ENCODE data around the gene CYGB. TPM values are rescaled to one million over a fixed set of nuclear protein-coding genes. Genes with fewer than 3 reads are reported as not detected.
"Not testable (repeated sequence)": the region's sequence is repeated elsewhere in the genome, so short reads cannot be mapped to it uniquely, and the experiment has no call there.

The CYGB gene
- total RNA-seq, 4 donors from 2014 or later = 1.3 to 12.8 (median 6.9) TPM

GRCh38 chr17:76536511-76537287 is 810 bp downstream of the CYGB start:
- DNase-seq = no peak
- intact Hi-C loops (cut with DNase I) = no loop called here
- peak overlapping the region; percentile 32 to 87 (median 70) for H3K27ac ChIP-seq
- WGBS, 2 donors = 81 to 89% methylated on average over 7 to 12 of the region's 25 CpGs
- no peaks in the 10 kb centered on the region for H3K9me3 ChIP-seq
- H3K27me3 ChIP-seq = peaks cover 0 to 47% (median 3%) of the 10 kb centered on the region in 4 donors
- H3K4me3 ChIP-seq = peak overlapping the region; percentile 15 to 67 (median 47)
- TF ChIP-seq POLR2A (IDR thresholded peaks at IDR 0.05) (no peak), CTCF (IDR thresholded peaks at IDR 0.05) (no peak)
- no peaks in the 10 kb centered on the region for H3K36me3 ChIP-seq
- H3K4me1 ChIP-seq = peaks cover 16 to 77% (median 25%) of the 10 kb centered on the region in 3 donors

GRCh38 chr17:76535788-76536510 is 1.6 kb downstream of the CYGB start:
- H3K27ac ChIP-seq = peak overlapping the region; percentile 32 to 87 (median 70)
- WGBS, 2 donors = 72 to 87% methylated on average over 5 to 8 of the region's 19 CpGs
- DNase-seq = no peak
- H3K9me3 ChIP-seq = no peaks in the 10 kb centered on the region
- no peaks in the 10 kb centered on the region for H3K36me3 ChIP-seq
- intact Hi-C loops (cut with DNase I) = no loop called here
- H3K4me1 ChIP-seq = peaks cover 19 to 77% (median 27%) of the 10 kb centered on the region in 3 donors
- TF ChIP-seq POLR2A (IDR thresholded peaks at IDR 0.05) = no peak
- no peak for TF ChIP-seq CTCF (IDR thresholded peaks at IDR 0.05)
- peaks cover 0 to 47% (median 3%) of the 10 kb centered on the region in 4 donors for H3K27me3 ChIP-seq
- H3K4me3 ChIP-seq = peak overlapping the region in 1 of 4 donors; percentile 67

GRCh38 chr17:76534831-76535732 is 2.4 kb downstream of the CYGB start:
- WGBS, 2 donors = 69 to 90% methylated on average over 2 of the region's 7 CpGs
- intact Hi-C loops (cut with DNase I) = no loop called here
- peaks cover 22 to 77% (median 28%) of the 10 kb centered on the region in 3 donors for H3K4me1 ChIP-seq

GRCh38 chr17:76533640-76534359 is 3.7 kb downstream of the CYGB start:
- peaks cover 0 to 32% (median 3%) of the 10 kb centered on the region in 4 donors for H3K27me3 ChIP-seq
- 85 to 95% methylated on average over 7 to 9 of the region's 9 CpGs for WGBS, 2 donors
- H3K36me3 ChIP-seq; H3K27ac ChIP-seq; intact Hi-C loops (cut with DNase I); H3K9me3 ChIP-seq; DNase-seq; H3K4me3 ChIP-seq: not testable (repeated sequence)
- H3K4me1 ChIP-seq = peaks cover 34 to 77% (median 39%) of the 10 kb centered on the region in 3 donors

More at GRCh38 chr17:76534831-76535732, 2.4 kb downstream of the CYGB start:
- no peaks in the 10 kb centered on the region for H3K36me3 ChIP-seq
- TF ChIP-seq POLR2A (IDR thresholded peaks at IDR 0.05) = no peak
- TF ChIP-seq CTCF (IDR thresholded peaks at IDR 0.05) = no peak
- H3K27me3 ChIP-seq = peaks cover 0 to 44% (median 3%) of the 10 kb centered on the region in 4 donors
- no peak for DNase-seq
- H3K27ac ChIP-seq = peak overlapping the region; percentile 10 to 57 (median 32)
- H3K4me3 ChIP-seq = no peak overlapping the region
- H3K9me3 ChIP-seq = no peaks in the 10 kb centered on the region

Data from esophagus squamous epithelium (tissue), 5 donors.